Measurements from ENCODE around the gene CACNA2D1.

The CACNA2D1 gene

GRCh38 chr7:82360591-82361368 is 82.8 kb downstream of the CACNA2D1 start:
- Mint-ChIP-seq H3K27me3 (no peaks in the 10 kb centered on the region), H3K9me3 (no peaks in the 10 kb centered on the region), H3K4me3 (no peak overlapping the region), H3K27ac (no peak overlapping the region), H3K36me3 (ENCODE audit: low read depth) (no peaks in the 10 kb centered on the region), H3K4me1 (no peaks in the 10 kb centered on the region)
- no peak for ATAC-seq
- no peak for DNase-seq

GRCh38 chr7:82359426-82359825 is 84.2 kb downstream of the CACNA2D1 start:
- Mint-ChIP-seq H3K4me3 (no peak overlapping the region), H3K27me3 (no peaks in the 10 kb centered on the region)

GRCh38 chr7:82358923-82359322 is 84.7 kb downstream of the CACNA2D1 start:
- Mint-ChIP-seq H3K27ac (no peak overlapping the region), H3K4me1 (no peaks in the 10 kb centered on the region), H3K9me3 (no peaks in the 10 kb centered on the region), H3K36me3 (ENCODE audit: low read depth) (no peaks in the 10 kb centered on the region), H3K4me3 (no peak overlapping the region), H3K27me3 (no peaks in the 10 kb centered on the region)
- no peak for DNase-seq
- no peak for ATAC-seq

More at GRCh38 chr7:82359426-82359825, 84.2 kb downstream of the CACNA2D1 start:
- no peak for ATAC-seq
- Mint-ChIP-seq H3K27ac (no peak overlapping the region), H3K36me3 (ENCODE audit: low read depth) (no peaks in the 10 kb centered on the region), H3K9me3 (no peaks in the 10 kb centered on the region), H3K4me1 (no peaks in the 10 kb centered on the region)
- DNase-seq, result no peak

- no peak overlapping the region for H3K27ac Mint-ChIP-seq
- ATAC-seq (no peak), DNase-seq (no peak)
- H3K4me1 Mint-ChIP-seq, result no peaks in the 10 kb centered on the region
- H3K9me3 Mint-ChIP-seq, result no peaks in the 10 kb centered on the region
- H3K27me3 Mint-ChIP-seq, result no peaks in the 10 kb centered on the region
- H3K4me3 Mint-ChIP-seq, result no peak overlapping the region
- H3K36me3 Mint-ChIP-seq (ENCODE audit: low read depth), result no peaks in the 10 kb centered on the region
Measured at GRCh38 chr7:82358009-82358578, 85.5 kb downstream of the CACNA2D1 start.

GRCh38 chr7:82348251-82348650 is 95.3 kb downstream of the CACNA2D1 start:
- Mint-ChIP-seq H3K9me3 (no peaks in the 10 kb centered on the region), H3K27me3 (no peaks in the 10 kb centered on the region), H3K36me3 (ENCODE audit: low read depth) (no peaks in the 10 kb centered on the region), H3K27ac (no peak overlapping the region), H3K4me1 (no peaks in the 10 kb centered on the region), H3K4me3 (no peak overlapping the region)
- no peak for DNase-seq
- no peak for ATAC-seq

- DNase-seq, result no peak
- Mint-ChIP-seq H3K4me1 (no peaks in the 10 kb centered on the region), H3K9me3 (no peaks in the 10 kb centered on the region), H3K4me3 (no peak overlapping the region), H3K36me3 (ENCODE audit: low read depth) (no peaks in the 10 kb centered on the region), H3K27ac (no peak overlapping the region), H3K27me3 (no peaks in the 10 kb centered on the region)
- ATAC-seq, result no peak
Measured at GRCh38 chr7:82347808-82348207, 95.8 kb downstream of the CACNA2D1 start.

GRCh38 chr7:82345886-82346285 is 97.7 kb downstream of the CACNA2D1 start:
- Mint-ChIP-seq H3K9me3 (no peaks in the 10 kb centered on the region), H3K27me3 (no peaks in the 10 kb centered on the region), H3K36me3 (ENCODE audit: low read depth) (no peaks in the 10 kb centered on the region), H3K4me1 (no peaks in the 10 kb centered on the region), H3K4me3 (no peak overlapping the region), H3K27ac (no peak overlapping the region)
- DNase-seq (no peak), ATAC-seq (no peak)

- Mint-ChIP-seq H3K36me3 (ENCODE audit: low read depth) (no peaks in the 10 kb centered on the region), H3K4me3 (no peak overlapping the region), H3K4me1 (no peaks in the 10 kb centered on the region), H3K27me3 (no peaks in the 10 kb centered on the region), H3K9me3 (no peaks in the 10 kb centered on the region), H3K27ac (no peak overlapping the region)
- ATAC-seq (no peak), DNase-seq (no peak)
Measured at GRCh38 chr7:82343716-82344115, 99.9 kb downstream of the CACNA2D1 start.

- no peak for ATAC-seq
- Mint-ChIP-seq H3K27me3 (no peaks in the 10 kb centered on the region), H3K9me3 (no peaks in the 10 kb centered on the region), H3K27ac (no peak overlapping the region), H3K4me3 (no peak overlapping the region), H3K4me1 (no peaks in the 10 kb centered on the region), H3K36me3 (ENCODE audit: low read depth) (no peaks in the 10 kb centered on the region)
- no peak for DNase-seq
Measured at GRCh38 chr7:82339958-82340357, 103.6 kb downstream of the CACNA2D1 start.

GRCh38 chr7:82335927-82336326 is 107.7 kb downstream of the CACNA2D1 start:
- no peaks in the 10 kb centered on the region for H3K9me3 Mint-ChIP-seq
- H3K4me1 Mint-ChIP-seq, result no peaks in the 10 kb centered on the region
- H3K27me3 Mint-ChIP-seq, result no peaks in the 10 kb centered on the region
- no peaks in the 10 kb centered on the region for H3K36me3 Mint-ChIP-seq (ENCODE audit: low read depth)
- DNase-seq, result no peak
- no peak overlapping the region for H3K4me3 Mint-ChIP-seq
- ATAC-seq, result no peak
- no peak overlapping the region for H3K27ac Mint-ChIP-seq

GRCh38 chr7:82335001-82335400 is 108.6 kb downstream of the CACNA2D1 start:
- no peak overlapping the region for H3K4me3 Mint-ChIP-seq
- no peaks in the 10 kb centered on the region for H3K4me1 Mint-ChIP-seq
- no peak overlapping the region for H3K27ac Mint-ChIP-seq
- H3K36me3 Mint-ChIP-seq (ENCODE audit: low read depth), result no peaks in the 10 kb centered on the region
- DNase-seq, result no peak
- no peaks in the 10 kb centered on the region for H3K27me3 Mint-ChIP-seq
- no peak for ATAC-seq
- no peaks in the 10 kb centered on the region for H3K9me3 Mint-ChIP-seq

- Mint-ChIP-seq H3K4me1 (no peaks in the 10 kb centered on the region), H3K9me3 (no peaks in the 10 kb centered on the region), H3K4me3 (no peak overlapping the region), H3K27me3 (no peaks in the 10 kb centered on the region), H3K27ac (no peak overlapping the region), H3K36me3 (ENCODE audit: low read depth) (no peaks in the 10 kb centered on the region)
- ATAC-seq (no peak), DNase-seq (no peak)
Measured at GRCh38 chr7:82331234-82331633, 112.3 kb downstream of the CACNA2D1 start.

- no peak for ATAC-seq
- H3K27me3 Mint-ChIP-seq, result no peaks in the 10 kb centered on the region
- no peak overlapping the region for H3K27ac Mint-ChIP-seq
Measured at GRCh38 chr7:82330706-82331215, 112.8 kb downstream of the CACNA2D1 start.

GRCh38 chr7:82327898-82328297 is 115.7 kb downstream of the CACNA2D1 start:
- Mint-ChIP-seq H3K27me3 (no peaks in the 10 kb centered on the region), H3K9me3 (no peaks in the 10 kb centered on the region), H3K4me3 (no peak overlapping the region)

More at GRCh38 chr7:82330706-82331215, 112.8 kb downstream of the CACNA2D1 start:
- no peak for DNase-seq
- Mint-ChIP-seq H3K9me3 (no peaks in the 10 kb centered on the region), H3K4me3 (no peak overlapping the region), H3K4me1 (no peaks in the 10 kb centered on the region), H3K36me3 (ENCODE audit: low read depth) (no peaks in the 10 kb centered on the region)

GRCh38 chr7:82325416-82325815 is 118.2 kb downstream of the CACNA2D1 start:
- Mint-ChIP-seq H3K4me1 (no peaks in the 10 kb centered on the region), H3K27me3 (no peaks in the 10 kb centered on the region), H3K27ac (no peak overlapping the region), H3K9me3 (peaks cover 5% of the 10 kb centered on the region), H3K36me3 (ENCODE audit: low read depth) (no peaks in the 10 kb centered on the region), H3K4me3 (no peak overlapping the region)
- no peak for DNase-seq
- ATAC-seq, result no peak

More at GRCh38 chr7:82327898-82328297, 115.7 kb downstream of the CACNA2D1 start:
- no peak overlapping the region for H3K27ac Mint-ChIP-seq
- ATAC-seq (no peak), DNase-seq (no peak)
- H3K4me1 Mint-ChIP-seq, result no peaks in the 10 kb centered on the region
- H3K36me3 Mint-ChIP-seq (ENCODE audit: low read depth), result no peaks in the 10 kb centered on the region
